ENCODE measurements around the gene DHX9. TPM values are rescaled to one million over a fixed set of nuclear protein-coding genes. Genes with fewer than 3 reads are reported as not detected.

The DHX9 gene
- total RNA-seq, 1 experiment from 2014 or later: 336 TPM

DNA sequence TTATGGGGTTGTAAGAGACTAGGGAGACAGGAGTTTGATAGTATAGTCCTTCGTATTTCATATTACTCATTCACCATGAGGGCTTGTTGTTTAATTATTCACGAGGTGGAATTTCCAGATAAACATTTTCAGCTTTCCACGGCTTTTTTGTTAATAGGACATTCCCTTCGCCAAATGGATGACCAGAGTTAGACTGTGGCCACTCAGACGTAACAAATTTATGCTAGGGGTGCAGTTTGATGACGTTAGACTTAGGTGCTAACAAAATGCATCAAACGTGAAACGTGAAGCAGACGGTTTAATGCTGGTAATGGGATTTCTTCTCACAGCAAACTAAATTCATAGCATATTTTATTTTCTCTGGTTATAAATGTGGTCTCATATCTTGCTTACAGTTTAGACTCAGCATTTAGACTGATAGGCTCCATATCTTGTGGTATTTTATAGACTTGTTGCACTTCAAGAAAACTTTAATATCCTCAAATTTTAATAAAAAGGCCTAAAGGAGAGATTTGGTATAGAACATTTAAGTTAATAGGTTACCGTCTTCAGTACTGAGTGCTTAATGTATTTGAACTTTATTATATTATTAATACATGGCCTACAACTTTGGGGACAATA is 2.3 kb downstream of the DHX9 start:
- no peak overlapping the region for H4K8ac ChIP-seq (replicated peaks; ENCODE audit: insufficient read length, low read depth, low read length)
- Mint-ChIP-seq H3K4me1 (peaks cover 38 to 62% of the 10 kb centered on the region in 2 experiments), H3K27ac (peak overlapping the region in 1 of 3 experiments; percentile 99; a peak in 1 of 7 replicates), H3K36me3 (ENCODE audit: insufficient read depth in 1 of 3, low read depth in 3 of 3) (peaks cover 46 to 70% (median 67%) of the 10 kb centered on the region in 3 experiments; a peak in 6 of 7 replicates), H3K4me3 (peak overlapping the region; percentile 97 to 98), H3K9me3 (0 out of 5 replicates have a peak, but pooled peaks cover 0 to 3% of the 10 kb centered on the region in 2 experiments), H3K27me3 (ENCODE audit: low read depth) (peaks cover 2% of the 10 kb centered on the region)
- H3K23me2 ChIP-seq (ENCODE audit: insufficient read length, low read depth, low read length, poor library complexity, severe bottlenecking): peaks cover 8% of the 10 kb centered on the region
- H3K79me2 ChIP-seq (ENCODE audit: insufficient read depth, low read length): peaks cover 56% of the 10 kb centered on the region
- H3K4me2 ChIP-seq (ENCODE audit: insufficient read depth, insufficient read length, low read length): peak overlapping the region; percentile 97
- H3K27ac ChIP-seq (ENCODE audit: insufficient read length, low read depth, low read length): no peak overlapping the region
- no peak overlapping the region for H2BK5ac ChIP-seq (ENCODE audit: insufficient read length, low read length)
- H4K20me1 ChIP-seq (ENCODE audit: control insufficient read depth, insufficient read depth, insufficient read length): no peaks in the 10 kb centered on the region
- no peak overlapping the region for H3K14ac ChIP-seq (ENCODE audit: insufficient read depth, low read length)
- TF ChIP-seq, protein P1, sequence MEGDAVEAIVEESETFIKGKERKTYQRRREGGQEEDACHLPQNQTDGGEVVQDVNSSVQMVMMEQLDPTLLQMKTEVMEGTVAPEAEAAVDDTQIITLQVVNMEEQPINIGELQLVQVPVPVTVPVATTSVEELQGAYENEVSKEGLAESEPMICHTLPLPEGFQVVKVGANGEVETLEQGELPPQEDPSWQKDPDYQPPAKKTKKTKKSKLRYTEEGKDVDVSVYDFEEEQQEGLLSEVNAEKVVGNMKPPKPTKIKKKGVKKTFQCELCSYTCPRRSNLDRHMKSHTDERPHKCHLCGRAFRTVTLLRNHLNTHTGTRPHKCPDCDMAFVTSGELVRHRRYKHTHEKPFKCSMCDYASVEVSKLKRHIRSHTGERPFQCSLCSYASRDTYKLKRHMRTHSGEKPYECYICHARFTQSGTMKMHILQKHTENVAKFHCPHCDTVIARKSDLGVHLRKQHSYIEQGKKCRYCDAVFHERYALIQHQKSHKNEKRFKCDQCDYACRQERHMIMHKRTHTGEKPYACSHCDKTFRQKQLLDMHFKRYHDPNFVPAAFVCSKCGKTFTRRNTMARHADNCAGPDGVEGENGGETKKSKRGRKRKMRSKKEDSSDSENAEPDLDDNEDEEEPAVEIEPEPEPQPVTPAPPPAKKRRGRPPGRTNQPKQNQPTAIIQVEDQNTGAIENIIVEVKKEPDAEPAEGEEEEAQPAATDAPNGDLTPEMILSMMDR (conservative IDR thresholded peaks at IDR 0.05): no peak
- peaks cover 12% of the 10 kb centered on the region for H3K79me1 ChIP-seq (ENCODE audit: insufficient read depth, low read depth, low read length, poor library complexity, severe bottlenecking)
- no CpG with 5 or more reads among the region's 10 CpGs for WGBS (ENCODE audit: extremely low coverage, insufficient read length, low lambda C conversion rate)
- H3K4ac ChIP-seq (ENCODE audit: low read depth, low read length): no peak overlapping the region
- H2BK12ac ChIP-seq (ENCODE audit: insufficient read length, low read depth, low read length): no peak overlapping the region
- no peak overlapping the region for H3K18ac ChIP-seq (ENCODE audit: insufficient read length, low read depth, low read length)
- peak overlapping the region; percentile 41 for H3K9ac ChIP-seq (ENCODE audit: extremely low read depth, insufficient read length, low read length)
- H2AK5ac ChIP-seq (ENCODE audit: insufficient read length, low read length): no peak overlapping the region
- no peak overlapping the region for H2BK20ac ChIP-seq (ENCODE audit: low read depth, low read length, poor library complexity, severe bottlenecking)
- H2BK15ac ChIP-seq (ENCODE audit: low read depth, low read length): no peak overlapping the region
- no peak overlapping the region for H3K23ac ChIP-seq (ENCODE audit: insufficient read length, low read depth, low read length)
- no peaks in the 10 kb centered on the region for H3K9me3 ChIP-seq (ENCODE audit: control insufficient read depth, low read depth, low read length)
- no peak overlapping the region for H4K91ac ChIP-seq (ENCODE audit: insufficient read length, low read depth, low read length)
- H3K4me1 ChIP-seq (ENCODE audit: insufficient read depth, low read length): no peaks in the 10 kb centered on the region; the same call in 1 of the 2 replicates
- H4K5ac ChIP-seq (ENCODE audit: insufficient read length, low read depth, low read length): no peak overlapping the region
- H2BK120ac ChIP-seq (ENCODE audit: low read depth, low read length, poor library complexity, severe bottlenecking): no peak overlapping the region
- no peaks in the 10 kb centered on the region for H3K27me3 ChIP-seq (ENCODE audit: insufficient read depth, low read length)
- H3T11ph ChIP-seq (ENCODE audit: low read length): no peak overlapping the region
- no peak overlapping the region for H3K56ac ChIP-seq (ENCODE audit: insufficient read length, low read depth, low read length)
- DNase-seq: no peak
- no peak overlapping the region for H2AFZ ChIP-seq (ENCODE audit: low read length)
